Ascending aorta (tissue), 2 donors: ENCODE measurements around the gene POLDIP3. TPM values are rescaled to one million over a fixed set of nuclear protein-coding genes. Genes with fewer than 3 reads are reported as not detected.

ENCODE experiments used
- DNase-seq, 2 donors: peaks; one replicate each; pipeline ENCODE4 v3.0.0-alpha.2; 2019; ENCODE audit warnings: low spot score in 2 of 2
- H3K27ac ChIP-seq, 2 donors: fragments of 200-600 bp; sonication (generic); one replicate each; pipeline ENCODE4 v1.5.1; 2016 to 2017; ENCODE audit warnings: mild to moderate bottlenecking in 1 of 2
- H3K27me3 ChIP-seq: fragments of 200-600 bp; sonication (generic); one replicate; pipeline ENCODE4 v1.5.1; 2017
- H3K36me3 ChIP-seq, 2 donors: fragments of 200-600 bp; sonication (generic); one replicate each; pipeline ENCODE4 v1.5.1; 2016
- H3K4me1 ChIP-seq, 2 donors: fragments of 200-600 bp; sonication (generic); one replicate each; pipeline ENCODE4 v1.5.1; 2016 to 2017; ENCODE audit warnings: mild to moderate bottlenecking in 1 of 2
- H3K4me3 ChIP-seq, 2 donors: fragments of 200-600 bp; sonication (generic); one replicate each; pipeline ENCODE4 v1.5.1; 2016 to 2017; ENCODE audit warnings: mild to moderate bottlenecking in 1 of 2
- H3K9me3 ChIP-seq, 2 donors: fragments of 200-600 bp; sonication (generic); one replicate each; pipeline ENCODE4 v1.5.1; 2016
- intact Hi-C: fragments of 100-400 bp; cut with DNase I; formaldehyde crosslinking; loops from one replicate; pipeline ENCODE4 v1.15.1; 2023
- total RNA-seq: library from RNA; depleted of rRNA; stranded (reverse); fragments of >200 nt; gene quantifications from one replicate; pipeline ENCODE4 v1.1.0, GENCODE V29; 2016
- TF ChIP-seq, protein P1 (sequence below), 3 experiments: fragments of 200-600 bp in 2 of 3; fragments of 450-650 bp in 1 of 3; sonication (generic) in 2 of 3; IDR thresholded peaks; one replicate each; pipeline ENCODE4 v1.5.1; 2016 to 2019; ENCODE audit warnings: antibody characterized with exemption in 3 of 3, mild to moderate bottlenecking in 1 of 3, moderate library complexity in 1 of 3

Gene POLDIP3
- total RNA-seq, 1 donor from 2014 or later, result 22.9 TPM

DNA sequence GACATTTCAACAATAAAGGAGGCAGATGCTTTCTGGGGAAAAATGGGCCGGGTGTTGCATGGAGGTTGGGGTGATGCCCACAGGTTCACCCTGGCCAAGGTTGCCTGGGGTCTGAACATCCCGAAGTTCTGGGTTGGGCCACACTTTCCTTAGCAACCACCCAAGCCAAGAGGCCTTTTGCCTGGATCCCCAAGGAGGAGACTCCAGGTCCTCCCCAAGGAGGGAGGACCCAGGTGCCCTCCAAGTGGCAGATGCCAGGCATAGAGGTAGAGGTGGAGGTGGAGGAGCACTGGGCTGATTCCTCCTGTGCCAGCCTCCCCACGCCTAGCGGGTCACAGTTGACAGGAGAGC is 33.3 kb upstream of the POLDIP3 start:
- no peaks in the 10 kb centered on the region for H3K36me3 ChIP-seq
- intact Hi-C loops, result loop anchor here (1.0 to 10.0 kb wide), 3 partner anchors 27 to 347 kb away; partner anchors contain the start of gene ARFGAP3

DNA sequence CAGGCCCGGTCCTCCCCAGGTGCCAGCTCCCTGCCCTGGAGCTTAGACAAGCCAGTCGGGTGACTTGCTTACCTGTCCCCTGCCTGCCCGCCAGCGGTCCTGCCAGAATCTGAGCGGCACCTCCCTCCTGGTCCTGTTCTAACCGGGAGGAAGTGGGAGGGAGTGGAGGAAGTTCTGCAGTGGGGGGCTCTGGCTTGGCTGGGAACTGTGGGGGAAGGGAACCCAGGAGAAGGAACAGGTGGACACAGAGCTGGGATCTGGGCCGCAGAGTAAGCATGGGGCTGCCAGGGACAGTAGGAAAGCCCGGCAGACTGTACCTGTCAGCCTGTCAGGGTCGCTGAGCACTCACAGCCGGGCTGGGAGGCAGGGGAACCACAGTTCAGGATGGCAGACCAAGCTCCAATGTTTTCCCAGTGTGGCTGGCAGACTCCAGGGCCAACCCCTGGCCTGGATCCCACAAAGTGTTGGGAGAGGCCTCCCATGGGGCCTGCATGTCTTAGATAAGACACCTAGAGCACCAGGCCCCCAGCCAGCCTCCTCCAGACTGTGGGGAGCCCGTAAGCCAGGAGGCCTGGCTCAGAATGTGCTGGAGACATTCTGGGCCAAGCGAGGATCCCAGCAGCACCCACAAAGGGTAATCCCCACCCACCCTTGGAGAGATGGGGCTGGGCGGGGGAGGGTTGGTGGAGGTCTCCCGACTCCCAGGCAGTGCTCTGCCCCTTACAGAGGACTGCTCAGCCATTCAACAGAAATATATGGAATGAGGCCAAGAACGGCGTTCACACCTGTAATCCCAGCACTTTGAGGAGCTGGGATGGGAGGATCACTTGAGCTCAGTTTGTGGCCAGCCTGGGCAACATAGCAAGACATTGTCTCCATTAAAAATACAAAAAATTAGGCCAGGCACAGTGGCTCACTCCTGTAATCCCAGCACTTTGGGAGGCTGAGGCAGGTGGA is 32.2 kb upstream of the POLDIP3 start:
- Histone ChIP-seq H3K27ac (peak overlapping the region; percentile 88 to 98), H3K9me3 (no peaks in the 10 kb centered on the region), H3K36me3 (no peaks in the 10 kb centered on the region), H3K4me3 (peak overlapping the region; percentile 74 to 97), H3K27me3 (no peaks in the 10 kb centered on the region), H3K4me1 (peaks cover 19 to 58% of the 10 kb centered on the region in 2 donors)
- intact Hi-C loops, result loop anchor here (5.0 to 10.0 kb wide), 2 partner anchors 210 to 348 kb away; partner anchors contain the start of gene ARFGAP3
- TF ChIP-seq, protein P1, sequence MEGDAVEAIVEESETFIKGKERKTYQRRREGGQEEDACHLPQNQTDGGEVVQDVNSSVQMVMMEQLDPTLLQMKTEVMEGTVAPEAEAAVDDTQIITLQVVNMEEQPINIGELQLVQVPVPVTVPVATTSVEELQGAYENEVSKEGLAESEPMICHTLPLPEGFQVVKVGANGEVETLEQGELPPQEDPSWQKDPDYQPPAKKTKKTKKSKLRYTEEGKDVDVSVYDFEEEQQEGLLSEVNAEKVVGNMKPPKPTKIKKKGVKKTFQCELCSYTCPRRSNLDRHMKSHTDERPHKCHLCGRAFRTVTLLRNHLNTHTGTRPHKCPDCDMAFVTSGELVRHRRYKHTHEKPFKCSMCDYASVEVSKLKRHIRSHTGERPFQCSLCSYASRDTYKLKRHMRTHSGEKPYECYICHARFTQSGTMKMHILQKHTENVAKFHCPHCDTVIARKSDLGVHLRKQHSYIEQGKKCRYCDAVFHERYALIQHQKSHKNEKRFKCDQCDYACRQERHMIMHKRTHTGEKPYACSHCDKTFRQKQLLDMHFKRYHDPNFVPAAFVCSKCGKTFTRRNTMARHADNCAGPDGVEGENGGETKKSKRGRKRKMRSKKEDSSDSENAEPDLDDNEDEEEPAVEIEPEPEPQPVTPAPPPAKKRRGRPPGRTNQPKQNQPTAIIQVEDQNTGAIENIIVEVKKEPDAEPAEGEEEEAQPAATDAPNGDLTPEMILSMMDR (IDR thresholded peaks at IDR 0.05), result no peak
- no peak for DNase-seq

More for the DNA sequence above, 33.3 kb upstream of the POLDIP3 start:
- Histone ChIP-seq H3K4me3 (peak overlapping the region; percentile 74 to 97), H3K27me3 (no peaks in the 10 kb centered on the region), H3K4me1 (peaks cover 19 to 53% of the 10 kb centered on the region in 2 donors), H3K9me3 (no peaks in the 10 kb centered on the region), H3K27ac (peak overlapping the region; percentile 92 to 98)
- TF ChIP-seq, protein P1 (IDR thresholded peaks at IDR 0.05), result no peak
- DNase-seq, result no peak

DNA sequence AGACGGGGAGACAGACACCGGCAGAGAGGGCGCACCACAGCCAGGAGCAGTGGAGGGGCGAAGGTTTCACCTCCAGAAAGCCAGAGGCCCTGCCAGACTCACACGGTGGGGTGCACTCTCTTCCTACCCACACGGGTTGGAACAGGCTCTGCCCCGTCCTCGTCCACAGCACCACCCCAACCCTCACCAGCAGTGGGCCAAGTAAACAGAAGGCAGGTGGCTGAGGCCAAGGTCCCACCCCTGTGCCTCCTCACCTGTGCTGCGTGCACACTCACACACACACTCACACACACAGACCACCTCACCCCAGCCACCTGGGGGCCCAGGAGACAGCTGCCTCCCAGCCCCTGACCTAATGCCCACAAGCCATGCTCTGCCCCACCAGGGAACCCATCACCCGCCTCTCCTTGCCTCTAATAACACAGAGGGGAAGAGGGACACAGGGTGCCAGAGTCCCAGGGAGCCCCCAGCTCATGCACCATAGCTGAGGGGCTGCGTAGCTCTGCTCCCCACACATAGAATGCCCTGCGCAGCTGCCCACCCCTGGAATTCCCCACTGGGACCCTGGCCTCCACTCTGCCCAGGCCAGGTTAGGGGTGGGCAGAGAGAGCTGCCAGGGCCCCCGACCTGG is 31.4 kb upstream of the POLDIP3 start:
- intact Hi-C loops, result loop anchor here (5.0 to 10.0 kb wide), 2 partner anchors 211 to 349 kb away; partner anchors contain the start of gene ARFGAP3
- Histone ChIP-seq H3K27ac (peak overlapping the region; percentile 88 to 98), H3K4me3 (peak overlapping the region; percentile 74 to 97), H3K27me3 (no peaks in the 10 kb centered on the region), H3K9me3 (no peaks in the 10 kb centered on the region), H3K36me3 (no peaks in the 10 kb centered on the region), H3K4me1 (peaks cover 19 to 64% of the 10 kb centered on the region in 2 donors)
- TF ChIP-seq, protein P1 (IDR thresholded peaks at IDR 0.05), result no peak
- DNase-seq, result no peak

DNA sequence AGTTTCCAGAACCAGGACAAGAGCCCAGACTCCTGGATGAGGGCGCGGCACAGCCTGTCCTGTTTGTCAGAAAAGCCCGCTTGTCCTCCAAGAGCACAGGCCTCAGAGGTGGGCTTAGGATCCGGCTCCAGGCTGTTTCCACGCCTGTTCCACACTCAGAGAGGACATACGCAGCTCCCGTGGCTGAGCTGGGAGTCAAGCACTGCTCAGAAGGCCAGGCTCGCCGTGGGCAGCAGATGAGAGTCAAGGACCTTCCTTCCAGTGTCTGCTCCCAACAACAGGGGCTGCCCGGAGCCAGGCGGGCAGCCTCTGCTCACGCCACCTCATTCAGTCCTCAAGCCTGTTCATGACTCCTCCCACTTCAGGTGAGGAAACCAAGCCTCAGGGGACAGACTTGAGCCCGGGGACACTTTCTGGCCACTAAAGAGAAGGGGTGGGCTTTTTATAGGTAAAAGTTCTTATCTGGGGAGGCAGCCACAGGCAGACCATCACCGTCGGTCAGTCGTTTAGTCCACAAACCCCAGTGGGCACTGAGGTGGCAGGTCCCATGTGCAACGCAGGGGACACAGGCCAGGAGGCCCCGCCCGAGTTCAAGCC is 30.8 kb upstream of the POLDIP3 start:
- H3K27me3 ChIP-seq, result no peaks in the 10 kb centered on the region
- H3K36me3 ChIP-seq, result no peaks in the 10 kb centered on the region
- intact Hi-C loops, result loop anchor here (5.0 to 10.0 kb wide), 2 partner anchors 212 to 349 kb away; partner anchors contain the start of gene ARFGAP3
- H3K9me3 ChIP-seq, result no peaks in the 10 kb centered on the region
- peaks cover 19 to 64% of the 10 kb centered on the region in 2 donors for H3K4me1 ChIP-seq
- peak overlapping the region; percentile 74 to 97 for H3K4me3 ChIP-seq
- DNase-seq, result no peak
- TF ChIP-seq, protein P1 (IDR thresholded peaks at IDR 0.05), result no peak
- peak overlapping the region; percentile 88 to 98 for H3K27ac ChIP-seq
